Esophagus squamous epithelium (tissue), 5 donors: Measurements from ENCODE around the gene JPH2. TPM values are rescaled to one million over a fixed set of nuclear protein-coding genes. Genes with fewer than 3 reads are reported as not detected.
A peak's percentile ranks its signal among the peaks of the same experiment; 100 is the strongest.

Experiments used
- DNase-seq: peaks from one replicate; lab custom pipeline; 2025; lab: John Stamatoyannopoulos, UW
- H3K27ac ChIP-seq, 4 donors: fragments of 200-600 bp; sonication (generic); one replicate each; pipeline ENCODE4 v1.5.1; 2016 to 2019; ENCODE audit warnings: mild to moderate bottlenecking in 1 of 4
- H3K27me3 ChIP-seq, 4 donors: fragments of 200-600 bp; sonication (generic); 1 replicate in 3 of 4; 2 replicates in 1 of 4; pipeline versions ENCODE4 v1.5.1 to v1.6.0; 2017 to 2021; ENCODE audit warnings: antibody characterized with exemption in 1 of 4
- H3K36me3 ChIP-seq, 3 donors: fragments of 200-600 bp; sonication (generic); one replicate each; pipeline ENCODE4 v1.5.1; 2016 to 2019
- H3K4me1 ChIP-seq, 3 donors: fragments of 200-600 bp; sonication (generic); one replicate each; pipeline ENCODE4 v1.5.1; 2017 to 2019
- H3K4me3 ChIP-seq, 4 donors: fragments of 200-600 bp; sonication (generic); 1 replicate in 3 of 4; 2 replicates in 1 of 4; pipeline ENCODE4 v1.5.1; 2016 to 2019; ENCODE audit warnings: mild to moderate bottlenecking in 2 of 4, moderate library complexity in 1 of 4
- H3K9me3 ChIP-seq, 3 donors: fragments of 200-600 bp; sonication (generic); one replicate each; pipeline ENCODE4 v1.5.1; 2016 to 2019
- CTCF ChIP-seq, 6 experiments: fragments of 450-650 bp in 4 of 6; fragments of 200-600 bp in 2 of 6; sonication (generic) in 2 of 6; IDR thresholded peaks; one replicate each; pipeline ENCODE4 v1.5.1; 2016 to 2019; ENCODE audit warnings: antibody characterized with exemption in 6 of 6, mild to moderate bottlenecking in 4 of 6, moderate library complexity in 4 of 6
- POLR2A ChIP-seq, 4 donors: fragments of 450-650 bp; IDR thresholded peaks; one replicate each; pipeline ENCODE4 v1.6.1; 2017; ENCODE audit warnings: antibody characterized with exemption in 4 of 4, mild to moderate bottlenecking in 4 of 4, moderate library complexity in 3 of 4
- WGBS, 2 donors: methylation state at CpG; one replicate each; pipeline ENCODE4 v1.1.5; 2018; 5-methylcytosine and 5-hydroxymethylcytosine counted together
- intact Hi-C: fragments of 100-400 bp; cut with DNase I; formaldehyde crosslinking; loops from one replicate; pipeline ENCODE4 v1.15.0; 2022
- total RNA-seq, 4 donors: library from RNA; depleted of rRNA; stranded (reverse); fragments of >200 nt; gene quantifications; one replicate each; pipeline ENCODE4 v1.1.0, GENCODE V29; 2016
- donor health status: DM: yes; HTN: yes; CAD: no.

JPH2 gene
- total RNA-seq, 4 donors from 2014 or later, result 2.4 to 32.0 (median 6.8) TPM

- TF ChIP-seq CTCF (IDR thresholded peaks at IDR 0.05) (no peak), POLR2A (IDR thresholded peaks at IDR 0.05) (no peak)
- Histone ChIP-seq H3K9me3 (peaks cover 0 to 4% (median 0%) of the 10 kb centered on the region in 3 donors), H3K36me3 (no peaks in the 10 kb centered on the region), H3K27me3 (peaks cover 0 to 9% (median 0%) of the 10 kb centered on the region in 4 donors), H3K4me1 (peaks cover 6 to 11% (median 9%) of the 10 kb centered on the region in 3 donors), H3K4me3 (no peak overlapping the region), H3K27ac (no peak overlapping the region)
- DNase-seq, result no peak
- intact Hi-C loops, result no loop called here
- 100% methylated on average over 5 of the region's 5 CpGs for WGBS, 2 donors
Observed at GRCh38 chr20:44098657-44099056, 88.3 kb downstream of the JPH2 start.

GRCh38 chr20:44098256-44098630, 88.7 kb downstream of the JPH2 start:
- no peak for TF ChIP-seq POLR2A (IDR thresholded peaks at IDR 0.05)
- TF ChIP-seq CTCF (IDR thresholded peaks at IDR 0.05), result no peak
- no peak overlapping the region for H3K4me3 ChIP-seq
- no peak overlapping the region for H3K27ac ChIP-seq
- peaks cover 0 to 4% (median 0%) of the 10 kb centered on the region in 4 donors for H3K27me3 ChIP-seq
- H3K9me3 ChIP-seq, result peaks cover 0 to 4% (median 0%) of the 10 kb centered on the region in 3 donors
- intact Hi-C loops, result no loop called here
- WGBS, 2 donors, result 75 to 84% methylated on average over 5 to 6 of the region's 6 CpGs
- no peak for DNase-seq
- H3K36me3 ChIP-seq, result no peaks in the 10 kb centered on the region
- peaks cover 6 to 11% (median 9%) of the 10 kb centered on the region in 3 donors for H3K4me1 ChIP-seq

GRCh38 chr20:44097521-44098255, 89.3 kb downstream of the JPH2 start:
- Histone ChIP-seq H3K9me3 (peaks cover 0 to 4% (median 0%) of the 10 kb centered on the region in 3 donors), H3K4me1 (peaks cover 6 to 11% (median 9%) of the 10 kb centered on the region in 3 donors), H3K4me3 (no peak overlapping the region), H3K27ac (no peak overlapping the region), H3K27me3 (peaks cover 0 to 3% (median 0%) of the 10 kb centered on the region in 4 donors), H3K36me3 (no peaks in the 10 kb centered on the region)
- no peak for DNase-seq
- TF ChIP-seq CTCF (IDR thresholded peaks at IDR 0.05), result no peak
- TF ChIP-seq POLR2A (IDR thresholded peaks at IDR 0.05), result no peak
- intact Hi-C loops, result no loop called here
- 59 to 63% methylated on average over 9 to 14 of the region's 14 CpGs for WGBS, 2 donors

DNA sequence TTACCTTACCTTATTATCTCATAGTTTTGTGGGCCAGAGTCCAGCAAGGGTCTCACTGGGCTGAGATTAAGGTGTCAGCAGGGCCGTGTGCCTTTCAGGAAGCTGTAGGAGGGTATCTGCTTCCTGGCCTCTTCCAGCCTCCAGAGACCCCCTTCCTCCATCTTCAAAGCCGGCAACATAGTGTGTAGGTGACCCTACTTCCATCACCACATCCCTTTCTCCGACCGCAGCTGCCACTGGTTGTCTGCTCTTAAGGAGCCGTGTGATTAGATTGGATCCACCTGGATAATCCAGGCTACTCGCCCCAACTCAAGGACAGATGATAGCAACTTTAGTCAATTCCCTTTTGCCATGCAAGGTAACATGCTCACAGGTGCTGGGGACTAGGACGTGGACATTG, 91.2 kb downstream of the JPH2 start:
- no peak for DNase-seq
- Histone ChIP-seq H3K36me3 (no peaks in the 10 kb centered on the region), H3K9me3 (no peaks in the 10 kb centered on the region), H3K4me3 (no peak overlapping the region), H3K27ac (no peak overlapping the region), H3K4me1 (peaks cover 6 to 17% (median 13%) of the 10 kb centered on the region in 3 donors), H3K27me3 (peaks cover 0 to 3% (median 0%) of the 10 kb centered on the region in 4 donors)
- intact Hi-C loops, result no loop called here
- 49 to 78% methylated on average over 4 of the region's 7 CpGs for WGBS, 2 donors
- no peak for TF ChIP-seq CTCF (IDR thresholded peaks at IDR 0.05)
- TF ChIP-seq POLR2A (IDR thresholded peaks at IDR 0.05), result no peak

GRCh38 chr20:44093249-44093582, 93.8 kb downstream of the JPH2 start:
- TF ChIP-seq CTCF (IDR thresholded peaks at IDR 0.05) (peak in 1 of 6 experiments; percentile 5), POLR2A (IDR thresholded peaks at IDR 0.05) (no peak)
- H3K36me3 ChIP-seq, result no peaks in the 10 kb centered on the region
- H3K9me3 ChIP-seq, result no peaks in the 10 kb centered on the region
- WGBS, 2 donors, result 77 to 86% methylated on average over 2 of the region's 2 CpGs
- H3K4me3 ChIP-seq, result no peak overlapping the region
- intact Hi-C loops, result no loop called here
- H3K27ac ChIP-seq, result no peak overlapping the region
- H3K4me1 ChIP-seq, result peaks cover 15 to 30% (median 16%) of the 10 kb centered on the region in 3 donors
- peaks cover 0 to 3% (median 0%) of the 10 kb centered on the region in 4 donors for H3K27me3 ChIP-seq
- no peak for DNase-seq
